Smooth muscle cell (in vitro differentiated cells): ENCODE data around the gene PTPN21. TPM values are rescaled to one million over a fixed set of nuclear protein-coding genes. Genes with fewer than 3 reads are reported as not detected.
A peak's percentile ranks its signal among the peaks of the same experiment; 100 is the strongest.

Source experiments
- DNase-seq: peaks from one replicate; lab custom pipeline; 2025; ENCODE audit not compliant: unreplicated experiment; lab: John Stamatoyannopoulos, UW
- H2AFZ ChIP-seq: fragments of 200-600 bp; sonication (generic); 2 replicates; pipeline ENCODE4 v1.6.0; 2016; ENCODE audit warnings: antibody characterized with exemption, low read depth, mild to moderate bottlenecking
- H3F3A ChIP-seq: fragments of 200-600 bp; sonication (generic); 2 replicates; pipeline ENCODE4 v1.6.0; 2017; ENCODE audit warnings: antibody characterized with exemption, low read depth
- H3K27ac ChIP-seq: fragments of 200-600 bp; sonication (generic); 2 replicates; pipeline ENCODE4 v1.5.1; 2016; ENCODE audit warnings: low read depth, mild to moderate bottlenecking
- H3K27me3 ChIP-seq: fragments of 200-600 bp; sonication (generic); 2 replicates; pipeline ENCODE4 v1.6.1; 2016; ENCODE audit warnings: low read depth, mild to moderate bottlenecking
- H3K36me3 ChIP-seq: fragments of 200-600 bp; sonication (generic); 2 replicates; pipeline ENCODE4 v1.5.1; 2016; ENCODE audit warnings: low read depth
- H3K4me1 ChIP-seq: fragments of 200-600 bp; sonication (generic); 2 replicates; pipeline ENCODE4 v1.5.1; 2016; ENCODE audit warnings: low read depth
- H3K4me2 ChIP-seq: fragments of 200-600 bp; sonication (generic); 2 replicates; pipeline ENCODE4 v1.6.0; 2016; ENCODE audit warnings: mild to moderate bottlenecking
- H3K4me3 ChIP-seq: fragments of 200-600 bp; sonication (generic); 2 replicates; pipeline ENCODE4 v1.5.1; 2016; ENCODE audit warnings: mild to moderate bottlenecking
- H3K79me2 ChIP-seq: fragments of 200-600 bp; sonication (generic); 2 replicates; pipeline ENCODE4 v1.6.0; 2016; ENCODE audit warnings: low read depth, mild to moderate bottlenecking
- H3K9ac ChIP-seq: fragments of 200-600 bp; sonication (generic); 2 replicates; pipeline ENCODE4 v1.6.0; 2016; ENCODE audit warnings: low read depth
- H3K9me3 ChIP-seq: fragments of 200-600 bp; sonication (generic); replicated peaks from 2 replicates; pipeline ENCODE4 v1.5.1; 2016; ENCODE audit warnings: low read depth
- H4K20me1 ChIP-seq: fragments of 200-600 bp; sonication (generic); 2 replicates; pipeline ENCODE4 v1.6.0; 2016; ENCODE audit warnings: low read depth
- WGBS: methylation state at CpG from one replicate; pipeline ENCODE4 v1.1.7; 2016; ENCODE audit warnings: low lambda C conversion rate; 5-methylcytosine and 5-hydroxymethylcytosine counted together
- polyA plus RNA-seq: library from polyadenylated mRNA; unstranded; fragments of >200 nt; fragmentation: Nextera tagmentation; extraction: Ambion mirVana; gene quantifications from 2 replicates; pipeline ENCODE4 v1.2.1, GENCODE V29; 2016
- total RNA-seq: library from RNA; depleted of rRNA; stranded (reverse); fragments of >200 nt; gene quantifications from 2 replicates; pipeline ENCODE4 v1.2.3, GENCODE V29; 2014
- TF ChIP-seq, protein P1 (sequence below): fragments of 200-600 bp; sonication (generic); IDR thresholded peaks from 2 replicates; pipeline ENCODE4 v1.5.1; 2017; ENCODE audit warnings: borderline replicate concordance, mild to moderate bottlenecking, antibody characterized with exemption; ENCODE audit not compliant: insufficient read depth, poor library complexity, severe bottlenecking

Gene PTPN21
- total and polyA plus RNA-seq, 2 experiments from 2014 or later: 8.1 to 12.2 TPM

GRCh38 chr14:88470542-88471440, 84.0 kb downstream of the PTPN21 start:
- TF ChIP-seq, protein P1, sequence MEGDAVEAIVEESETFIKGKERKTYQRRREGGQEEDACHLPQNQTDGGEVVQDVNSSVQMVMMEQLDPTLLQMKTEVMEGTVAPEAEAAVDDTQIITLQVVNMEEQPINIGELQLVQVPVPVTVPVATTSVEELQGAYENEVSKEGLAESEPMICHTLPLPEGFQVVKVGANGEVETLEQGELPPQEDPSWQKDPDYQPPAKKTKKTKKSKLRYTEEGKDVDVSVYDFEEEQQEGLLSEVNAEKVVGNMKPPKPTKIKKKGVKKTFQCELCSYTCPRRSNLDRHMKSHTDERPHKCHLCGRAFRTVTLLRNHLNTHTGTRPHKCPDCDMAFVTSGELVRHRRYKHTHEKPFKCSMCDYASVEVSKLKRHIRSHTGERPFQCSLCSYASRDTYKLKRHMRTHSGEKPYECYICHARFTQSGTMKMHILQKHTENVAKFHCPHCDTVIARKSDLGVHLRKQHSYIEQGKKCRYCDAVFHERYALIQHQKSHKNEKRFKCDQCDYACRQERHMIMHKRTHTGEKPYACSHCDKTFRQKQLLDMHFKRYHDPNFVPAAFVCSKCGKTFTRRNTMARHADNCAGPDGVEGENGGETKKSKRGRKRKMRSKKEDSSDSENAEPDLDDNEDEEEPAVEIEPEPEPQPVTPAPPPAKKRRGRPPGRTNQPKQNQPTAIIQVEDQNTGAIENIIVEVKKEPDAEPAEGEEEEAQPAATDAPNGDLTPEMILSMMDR: no peak
- H3K27ac ChIP-seq: no peak overlapping the region
- WGBS: 98% methylated on average over 7 of the region's 7 CpGs
- no peaks in the 10 kb centered on the region for H3K4me1 ChIP-seq
- no peaks in the 10 kb centered on the region for H3F3A ChIP-seq
- H3K27me3 ChIP-seq: no peaks in the 10 kb centered on the region
- H3K9ac ChIP-seq: no peak overlapping the region
- no peak overlapping the region for H3K4me3 ChIP-seq
- H3K79me2 ChIP-seq: no peaks in the 10 kb centered on the region
- no peak for DNase-seq
- H3K4me2 ChIP-seq: no peak overlapping the region
- H2AFZ ChIP-seq: no peak overlapping the region
- H3K36me3 ChIP-seq: no peaks in the 10 kb centered on the region
- H3K9me3 ChIP-seq: no peaks in the 10 kb centered on the region
- H4K20me1 ChIP-seq: no peaks in the 10 kb centered on the region

DNA sequence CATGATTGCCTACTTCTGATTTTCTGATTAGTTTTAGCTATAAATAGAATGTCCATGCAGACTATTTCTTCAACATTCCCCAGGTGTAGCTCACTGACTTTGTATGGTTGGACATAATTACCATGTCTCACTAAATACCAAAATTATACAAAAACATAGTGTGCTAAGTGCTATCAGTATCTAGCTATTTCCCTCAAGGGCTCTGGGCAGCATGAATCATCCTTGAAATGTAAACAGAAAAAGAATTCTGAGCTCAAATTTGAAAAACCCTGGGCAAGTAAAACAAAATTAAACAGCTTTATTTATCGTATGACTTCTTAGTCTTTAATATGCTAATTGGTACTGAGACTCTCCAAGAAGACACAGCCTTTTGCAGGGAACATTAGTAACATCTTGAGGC, 86.4 kb downstream of the PTPN21 start:
- WGBS: 23% methylated on average over 1 of the region's 1 CpG
- Histone ChIP-seq H3K9ac (peak overlapping the region; percentile 3), H3K4me2 (peak overlapping the region; percentile 42)

GRCh38 chr14:88463318-88463717, 91.5 kb downstream of the PTPN21 start:
- Histone ChIP-seq H3F3A (no peaks in the 10 kb centered on the region), H2AFZ (no peak overlapping the region), H3K27ac (no peak overlapping the region), H4K20me1 (no peaks in the 10 kb centered on the region), H3K36me3 (peaks cover 4% of the 10 kb centered on the region), H3K4me2 (no peak overlapping the region), H3K9ac (no peak overlapping the region), H3K27me3 (no peaks in the 10 kb centered on the region), H3K4me3 (no peak overlapping the region), H3K4me1 (no peaks in the 10 kb centered on the region), H3K79me2 (no peaks in the 10 kb centered on the region), H3K9me3 (no peaks in the 10 kb centered on the region)
- TF ChIP-seq, protein P1: peak; percentile 24
- no peak for DNase-seq
- 86% methylated on average over 4 of the region's 4 CpGs for WGBS

More for the DNA sequence above, 86.4 kb downstream of the PTPN21 start:
- H3F3A ChIP-seq: no peaks in the 10 kb centered on the region
- TF ChIP-seq, protein P1: no peak
- no peaks in the 10 kb centered on the region for H3K27me3 ChIP-seq
- H3K36me3 ChIP-seq: no peaks in the 10 kb centered on the region
- H3K27ac ChIP-seq: peak overlapping the region; percentile 77
- H3K9me3 ChIP-seq: no peaks in the 10 kb centered on the region
- no peaks in the 10 kb centered on the region for H4K20me1 ChIP-seq
- H3K4me1 ChIP-seq: no peaks in the 10 kb centered on the region
- no peaks in the 10 kb centered on the region for H3K79me2 ChIP-seq
- no peak for DNase-seq
- no peak overlapping the region for H2AFZ ChIP-seq
- H3K4me3 ChIP-seq: no peak overlapping the region
